CD4-positive, alpha-beta T cell (primary cell): ENCODE measurements around the gene NAV2. TPM values are rescaled to one million over a fixed set of nuclear protein-coding genes. Genes with fewer than 3 reads are reported as not detected.

Experiments used
- ATAC-seq: fragments of 200-7000 bp; cut with Tn5 transposase; one replicate; pipeline ENCODE4 v1.10.0; 2022; ENCODE audit warnings: mild to moderate bottlenecking; ENCODE audit not compliant: poor library complexity
- CTCF ChIA-PET: fragments of 350-600 bp; sonication (Branson Sonifier 250); formaldehyde crosslinking; loops from one replicate; lab custom pipeline; 2021; ENCODE audit warnings: antibody characterized with exemption, inconsistent platforms; lab: Charles Lee
- POLR2A ChIA-PET: fragments of 350-600 bp; sonication (Branson Sonifier 250); formaldehyde crosslinking; loops from one replicate; lab custom pipeline; 2021; ENCODE audit warnings: antibody characterized with exemption, inconsistent platforms; lab: Charles Lee
- DNase-seq, 14 experiments: peaks; one replicate each; pipeline ENCODE4 v3.0.0-alpha.2; 2013 to 2020; ENCODE audit warnings: mixed read lengths in 2 of 14
- H3K27ac ChIP-seq, 2 donors: one replicate each; pipeline versions ENCODE4 v1.5.1 to v1.7.0; 2013; ENCODE audit warnings: low read length in 2 of 2, low read depth in 1 of 2, mild to moderate bottlenecking in 1 of 2
- H3K27me3 ChIP-seq, 2 experiments: 1 replicate in 1 of 2; 2 replicates in 1 of 2; pipeline versions ENCODE4 v1.6.1 to v1.7.0; 2013; ENCODE audit warnings: low read length in 2 of 2, control low read depth in 1 of 2, mild to moderate bottlenecking in 1 of 2, moderate library complexity in 1 of 2; ENCODE audit not compliant: insufficient read depth in 2 of 2, control insufficient read depth in 1 of 2
- H3K36me3 ChIP-seq: one replicate; pipeline ENCODE4 v1.6.1; 2013; ENCODE audit warnings: low read length, control low read depth; ENCODE audit not compliant: insufficient read depth
- H3K4me1 ChIP-seq: one replicate; pipeline ENCODE4 v1.6.1; 2013; ENCODE audit warnings: low read length, control low read depth; ENCODE audit not compliant: insufficient read depth
- H3K4me3 ChIP-seq: one replicate; pipeline ENCODE4 v1.5.1; 2013; ENCODE audit warnings: mild to moderate bottlenecking, low read length, moderate library complexity
- H3K9me3 ChIP-seq, 2 experiments: 1 replicate in 1 of 2; 2 replicates in 1 of 2; pipeline versions ENCODE4 v1.6.1 to v1.7.0; 2013; ENCODE audit warnings: low read length in 2 of 2, mild to moderate bottlenecking in 2 of 2, control low read depth in 1 of 2, moderate library complexity in 1 of 2; ENCODE audit not compliant: control insufficient read depth in 1 of 2, insufficient read depth in 1 of 2
- H3K27ac Mint-ChIP-seq: one replicate; pipeline ENCODE4 v1.8.0; 2020; ENCODE audit warnings: mixed read lengths
- H3K27me3 Mint-ChIP-seq: one replicate; pipeline ENCODE4 v1.8.0; 2021; ENCODE audit warnings: mixed read lengths
- H3K36me3 Mint-ChIP-seq: one replicate; pipeline ENCODE4 v1.8.0; 2021; ENCODE audit warnings: low read depth, mixed read lengths
- H3K4me1 Mint-ChIP-seq: one replicate; pipeline ENCODE4 v1.8.0; 2021; ENCODE audit warnings: low read depth, mixed read lengths
- H3K4me3 Mint-ChIP-seq: one replicate; pipeline ENCODE4 v1.8.0; 2020; ENCODE audit warnings: mild to moderate bottlenecking, mixed read lengths
- H3K9me3 Mint-ChIP-seq: one replicate; pipeline ENCODE4 v1.8.0; 2020; ENCODE audit warnings: mixed read lengths
- CTCF ChIP-seq: fragments of 200-600 bp; IDR thresholded peaks from one replicate; pipeline ENCODE4 v1.8.0; 2022; ENCODE audit warnings: antibody characterized with exemption, mild to moderate bottlenecking
- intact Hi-C, 2 experiments: fragments of 100-400 bp; cut with DNase I in 1 of 2; cut with micrococcal nuclease in 1 of 2; formaldehyde crosslinking; loops; one replicate each; pipeline versions ENCODE4 v1.15.1 to v1.9.0; 2023 to 2025; cut with DNase I, micrococcal nuclease
- total RNA-seq, 174 experiments: library from RNA in 2 of 174; stranded (reverse) in 2 of 174; gene quantifications; one replicate each; pipeline ENCODE4 v1.2.3 and lab custom pipeline; 2021 to 2026

NAV2 gene
- total RNA-seq, 2 experiments from 2014 or later, result 0.55 to 0.64 TPM

GRCh38 chr11:19980957-19981669 lies 268.5 kb downstream of the NAV2 start:
- Histone ChIP-seq H3K27ac (no peak overlapping the region), H3K36me3 (no peaks in the 10 kb centered on the region), H3K4me3 (no peak overlapping the region), H3K9me3 (no peaks in the 10 kb centered on the region), H3K4me1 (no peaks in the 10 kb centered on the region), H3K27me3 (no peaks in the 10 kb centered on the region)
- ChIA-PET CTCF (no interaction called here), POLR2A (no interaction called here)
- DNase-seq (no peak), ATAC-seq (no peak)
- H3K27ac Mint-ChIP-seq, result no peak overlapping the region
- no peaks in the 10 kb centered on the region for H3K27me3 Mint-ChIP-seq
- no peaks in the 10 kb centered on the region for H3K9me3 Mint-ChIP-seq
- H3K4me3 Mint-ChIP-seq, result no peak overlapping the region
- no peak for TF ChIP-seq CTCF
- intact Hi-C loops, result no loop called here
- no peaks in the 10 kb centered on the region for H3K36me3 Mint-ChIP-seq
- no peaks in the 10 kb centered on the region for H3K4me1 Mint-ChIP-seq

GRCh38 chr11:19982774-19983495 lies 270.3 kb downstream of the NAV2 start:
- no peaks in the 10 kb centered on the region for H3K36me3 ChIP-seq
- no peak for DNase-seq
- Mint-ChIP-seq H3K4me1 (no peaks in the 10 kb centered on the region), H3K36me3 (no peaks in the 10 kb centered on the region), H3K27ac (no peak overlapping the region), H3K9me3 (no peaks in the 10 kb centered on the region), H3K27me3 (no peaks in the 10 kb centered on the region), H3K4me3 (no peak overlapping the region)
- TF ChIP-seq CTCF, result no peak
- H3K27me3 ChIP-seq, result no peaks in the 10 kb centered on the region
- ChIA-PET POLR2A (no interaction called here), CTCF (no interaction called here)
- no peak for ATAC-seq
- intact Hi-C loops, result no loop called here
- H3K4me3 ChIP-seq, result no peak overlapping the region
- H3K27ac ChIP-seq, result no peak overlapping the region
- no peaks in the 10 kb centered on the region for H3K4me1 ChIP-seq
- no peaks in the 10 kb centered on the region for H3K9me3 ChIP-seq

- no peak for TF ChIP-seq CTCF
- Mint-ChIP-seq H3K27me3 (no peaks in the 10 kb centered on the region), H3K4me1 (no peaks in the 10 kb centered on the region), H3K27ac (no peak overlapping the region), H3K4me3 (no peak overlapping the region), H3K36me3 (no peaks in the 10 kb centered on the region), H3K9me3 (no peaks in the 10 kb centered on the region)
- CTCF ChIA-PET, result no interaction called here
- Histone ChIP-seq H3K27ac (no peak overlapping the region), H3K36me3 (no peaks in the 10 kb centered on the region), H3K4me3 (no peak overlapping the region), H3K27me3 (no peaks in the 10 kb centered on the region), H3K9me3 (no peaks in the 10 kb centered on the region), H3K4me1 (no peaks in the 10 kb centered on the region)
- ATAC-seq (no peak), DNase-seq (no peak)
- intact Hi-C loops, result no loop called here
- POLR2A ChIA-PET, result no interaction called here
These were observed 271.6 kb downstream of the NAV2 start for GRCh38 chr11:19984048-19984742.
